HG03460 (cell line): ENCODE results near the gene CAMTA1.

Experiments
- ATAC-seq: cut with Tn5 transposase; IDR thresholded peaks from one replicate; pipeline ENCODE4 v1.9.1; 2021; ENCODE audit not compliant: unreplicated experiment

The CAMTA1 gene

GRCh38 chr1:7795406-7795805, 1010.2 kb downstream of the CAMTA1 start:
- no peak for ATAC-seq

DNA sequence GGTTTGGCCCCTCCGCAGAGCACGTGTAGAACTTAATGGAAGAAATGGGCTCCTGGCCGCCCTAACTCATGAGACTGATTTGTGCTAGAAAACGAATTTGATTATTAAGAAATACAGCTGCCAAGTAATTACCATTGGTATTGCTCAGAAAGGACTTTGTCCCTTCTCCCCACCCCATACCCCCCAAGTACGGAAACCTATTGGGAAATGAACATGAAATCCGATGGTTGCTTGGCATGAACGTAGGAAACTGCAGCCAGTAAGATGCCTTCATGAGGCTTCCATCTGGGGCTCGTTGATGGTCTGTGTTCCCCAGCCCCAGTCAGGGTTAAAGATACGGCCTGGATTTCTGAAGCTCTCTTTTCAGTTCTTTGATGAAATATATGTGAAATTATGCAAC, 1020.2 kb downstream of the CAMTA1 start:
- no peak for ATAC-seq

DNA sequence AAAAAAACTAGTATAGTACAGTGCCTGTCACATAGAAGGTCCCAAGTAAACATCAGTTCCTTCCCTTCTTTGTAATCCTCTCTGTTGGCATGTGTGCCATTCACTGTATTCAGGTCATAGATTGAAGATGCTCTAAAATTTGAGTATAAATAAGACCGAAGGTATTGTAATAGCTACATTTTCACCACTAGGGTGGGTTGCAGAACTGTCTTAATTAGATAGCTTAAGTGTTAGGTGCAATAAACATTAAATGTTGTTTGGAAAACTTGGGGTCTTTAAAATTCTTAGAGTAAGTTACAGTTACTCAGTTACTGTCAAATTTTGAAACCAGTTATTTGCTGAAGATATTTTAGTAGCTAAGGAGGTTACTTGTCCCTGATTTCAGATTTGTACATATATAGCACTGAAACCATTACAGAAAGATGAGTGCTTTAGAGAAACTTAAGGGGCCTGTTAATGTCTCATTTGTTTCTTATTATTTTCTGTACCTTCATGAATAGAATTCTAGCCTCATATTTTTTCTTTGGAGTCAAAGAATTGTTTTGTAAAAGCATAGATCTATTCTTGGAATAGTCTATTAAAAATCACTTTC, 1023.1 kb downstream of the CAMTA1 start:
- ATAC-seq = no peak

- ATAC-seq = no peak
These were observed 1024.5 kb downstream of the CAMTA1 start for GRCh38 chr1:7809742-7810141.

- ATAC-seq = no peak
These were observed 1025.1 kb downstream of the CAMTA1 start for GRCh38 chr1:7810395-7810794.

DNA sequence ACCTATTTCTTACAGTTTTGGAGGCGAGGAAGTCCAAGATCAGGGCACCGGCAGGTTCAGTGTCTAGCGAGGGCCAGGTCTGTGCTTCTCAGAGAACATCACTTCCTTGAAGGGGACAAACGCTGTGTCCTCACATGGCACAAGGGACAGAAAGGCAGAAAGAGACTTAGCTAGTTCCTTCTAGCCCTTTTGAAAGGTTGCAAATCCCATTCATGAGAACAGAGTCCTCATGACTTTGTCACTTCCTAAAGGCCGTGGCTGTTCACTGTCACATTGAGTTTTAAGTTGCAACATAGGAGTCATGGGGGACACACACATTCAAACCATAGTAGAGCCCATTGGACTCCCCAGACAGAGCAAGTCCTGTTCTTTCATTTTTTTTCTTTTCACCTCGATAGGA, 1026.2 kb downstream of the CAMTA1 start:
- ATAC-seq = no peak

DNA sequence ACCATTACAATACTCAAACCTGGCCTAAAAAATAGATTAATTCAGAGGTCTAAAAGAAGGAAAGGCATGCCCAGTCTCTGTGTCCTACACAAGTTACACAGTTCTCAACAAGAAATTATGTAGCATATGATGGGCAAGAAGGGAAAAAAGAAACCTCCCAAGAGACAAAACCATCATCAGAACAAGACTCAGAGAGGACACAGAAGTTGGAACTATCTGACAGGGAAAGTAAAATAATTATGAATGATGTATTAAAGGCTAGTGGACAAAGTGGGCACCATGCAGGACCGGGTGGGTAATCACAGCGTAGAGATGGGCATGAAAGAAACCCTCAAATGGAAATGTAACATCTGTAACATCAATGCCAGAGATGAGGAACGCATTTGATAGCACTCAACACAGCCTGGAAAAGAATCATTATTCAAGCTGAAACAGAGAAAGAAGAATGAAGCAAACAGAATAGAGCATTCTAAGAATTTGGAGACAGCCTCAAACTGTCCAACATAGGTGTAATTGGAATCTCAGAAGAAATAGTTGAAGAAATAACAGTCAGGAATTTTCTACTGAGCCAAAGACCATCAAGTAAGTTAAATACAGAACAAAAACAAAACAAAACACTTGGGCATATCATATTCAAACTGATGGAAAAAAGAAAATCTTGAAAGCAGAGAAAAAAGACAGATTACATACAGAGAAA, 1028.6 kb downstream of the CAMTA1 start:
- no peak for ATAC-seq
